Measurements from ENCODE around the gene HTR2C. TPM values are rescaled to one million over a fixed set of nuclear protein-coding genes. Genes with fewer than 3 reads are reported as not detected.

Gene HTR2C
- total and polyA plus RNA-seq, 10 of the 15 experiments (the other 5 are each of a cell fraction or from before 2014, with no cell fraction given) = 0.03 TPM; not detected in 9

DNA sequence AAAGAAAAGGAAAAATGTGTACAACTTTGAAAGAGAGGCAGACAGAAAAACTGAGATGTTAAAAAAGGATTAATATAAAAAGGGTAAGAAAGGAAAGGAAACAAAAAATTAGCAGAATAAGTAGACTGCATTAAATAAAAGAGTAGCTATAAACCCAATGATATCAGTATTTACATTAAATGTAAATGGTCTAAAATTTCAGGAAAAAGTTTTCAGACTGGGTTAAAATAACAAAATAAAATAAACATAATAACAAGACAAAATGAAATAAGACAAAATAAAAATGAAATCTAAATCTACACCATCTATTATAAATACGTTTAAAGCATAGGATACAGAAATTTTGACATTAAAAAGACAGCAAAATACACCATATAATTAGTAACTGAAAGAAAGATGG is 199.0 kb downstream of the HTR2C start:
- Histone ChIP-seq H3K4me2 (ENCODE audit: control insufficient read depth, insufficient read depth) (no peak overlapping the region), H3K27me3 (replicated peaks in 1 of 2; ENCODE audit: control insufficient read depth in 2 of 2, insufficient read depth in 2 of 2, low read length in 1 of 2) (no peaks in the 10 kb centered on the region), H4K20me1 (ENCODE audit: control insufficient read depth, insufficient read depth) (no peaks in the 10 kb centered on the region), H3K4me1 (ENCODE audit: control insufficient read depth, insufficient read depth, low read length) (no peaks in the 10 kb centered on the region), H3K4me3 (no peak overlapping the region), H3K9me3 (replicated peaks; ENCODE audit: control insufficient read depth, insufficient read depth, low read length) (no peaks in the 10 kb centered on the region), H3K27ac (ENCODE audit: control insufficient read depth, insufficient read depth) (no peak overlapping the region), H3K36me3 (ENCODE audit: control insufficient read depth in 2 of 2, insufficient read depth in 2 of 2, low read length in 1 of 2) (no peaks in the 10 kb centered on the region), H2AFZ (ENCODE audit: control insufficient read depth, low read depth, low read length) (no peak overlapping the region), H3K79me2 (ENCODE audit: control insufficient read depth, insufficient read depth, low read length) (no peaks in the 10 kb centered on the region), H3K9ac (ENCODE audit: control insufficient read depth, insufficient read depth, low read length) (no peak overlapping the region)
- 0% methylated on average over 1 of the region's 1 CpG for WGBS (ENCODE audit: insufficient coverage, insufficient replicate concordance, low lambda C conversion rate, missing lambda C conversion rate)
- BruUV-seq (replicated peaks) = no TSS peak
- ChIA-PET POLR2A (no interaction called here), RAD21 (ENCODE audit: unreplicated experiment) (no interaction called here), CTCF (no interaction called here), SMC1A (ENCODE audit: uncharacterized antibody, unreplicated experiment) (interaction anchor here (0.8 kb wide), 1 partner anchor 21 kb away, joined by 3 read pairs; no protein-coding TSS in a partner anchor)
- DNase-seq (ENCODE audit: low read depth, low spot score) (no peak), FAIRE-seq (no peak), ATAC-seq (no peak)
- TF ChIP-seq, protein P1, sequence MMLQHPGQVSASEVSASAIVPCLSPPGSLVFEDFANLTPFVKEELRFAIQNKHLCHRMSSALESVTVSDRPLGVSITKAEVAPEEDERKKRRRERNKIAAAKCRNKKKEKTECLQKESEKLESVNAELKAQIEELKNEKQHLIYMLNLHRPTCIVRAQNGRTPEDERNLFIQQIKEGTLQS (IDR thresholded peaks at IDR 0.05; ENCODE audit: borderline replicate concordance, extremely low read depth, low read depth, low read length) = no peak
- TF ChIP-seq POLR2AphosphoS5 (IDR thresholded peaks at IDR 0.05; ENCODE audit: low read length) (no peak), KLF5 (IDR thresholded peaks at IDR 0.05; ENCODE audit: partially characterized antibody) (no peak), POU2F2 (IDR thresholded peaks at IDR 0.05; ENCODE audit: borderline replicate concordance, low read depth, low read length) (no peak), STAT3 (IDR thresholded peaks at IDR 0.05; ENCODE audit: low read depth, low read length) (no peak), YY1 (IDR thresholded peaks at IDR 0.05; ENCODE audit: low read depth, low read length) (no peak)
- in situ Hi-C loops (cut with MboI) = no loop called here
- intact Hi-C loops (cut with micrococcal nuclease; ENCODE audit: unreplicated experiment) = no loop called here

DNA sequence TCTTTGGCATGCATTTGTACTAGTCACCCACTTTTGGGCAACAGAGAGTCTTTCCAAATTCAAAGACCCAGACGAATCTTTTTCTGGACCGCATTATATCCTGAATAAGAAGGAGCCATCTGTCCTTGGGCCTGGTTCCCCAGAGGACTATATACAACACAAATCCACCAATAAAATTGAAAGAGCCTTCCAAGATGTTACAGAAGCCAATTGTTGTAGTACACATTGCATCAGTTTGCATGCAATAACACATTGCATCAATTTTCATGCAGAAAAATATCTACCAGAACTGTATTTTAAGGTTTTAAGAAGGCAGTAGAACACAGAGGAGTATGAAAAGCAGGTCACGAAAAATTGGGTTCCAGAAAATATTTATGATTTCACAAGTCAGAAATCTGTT is 203.2 kb downstream of the HTR2C start:
- H3K9me3 ChIP-seq (replicated peaks; ENCODE audit: control insufficient read depth, insufficient read depth, low read length) = no peaks in the 10 kb centered on the region
- no peak overlapping the region for H3K4me3 ChIP-seq
- no peaks in the 10 kb centered on the region for H4K20me1 ChIP-seq (ENCODE audit: control insufficient read depth, insufficient read depth)
- ChIA-PET SMC1A (ENCODE audit: uncharacterized antibody, unreplicated experiment) (no interaction called here), POLR2A (no interaction called here), CTCF (no interaction called here), RAD21 (ENCODE audit: unreplicated experiment) (no interaction called here)
- in situ Hi-C loops (cut with MboI) = no loop called here
- no peaks in the 10 kb centered on the region for H3K27me3 ChIP-seq (replicated peaks in 1 of 2; ENCODE audit: control insufficient read depth in 2 of 2, insufficient read depth in 2 of 2, low read length in 1 of 2)
- H2AFZ ChIP-seq (ENCODE audit: control insufficient read depth, low read depth, low read length) = no peak overlapping the region
- no peak overlapping the region for H3K9ac ChIP-seq (ENCODE audit: control insufficient read depth, insufficient read depth, low read length)
- intact Hi-C loops (cut with micrococcal nuclease; ENCODE audit: unreplicated experiment) = no loop called here
- FAIRE-seq (no peak), DNase-seq (ENCODE audit: low read depth, low spot score) (no peak), ATAC-seq (no peak)
- H3K4me2 ChIP-seq (ENCODE audit: control insufficient read depth, insufficient read depth) = no peak overlapping the region
- no peaks in the 10 kb centered on the region for H3K36me3 ChIP-seq (ENCODE audit: control insufficient read depth in 2 of 2, insufficient read depth in 2 of 2, low read length in 1 of 2)
- H3K79me2 ChIP-seq (ENCODE audit: control insufficient read depth, insufficient read depth, low read length) = no peaks in the 10 kb centered on the region
- H3K4me1 ChIP-seq (ENCODE audit: control insufficient read depth, insufficient read depth, low read length) = no peaks in the 10 kb centered on the region
- no TSS peak for BruUV-seq (replicated peaks)
- 47% methylated on average over 3 of the region's 3 CpGs for WGBS (ENCODE audit: insufficient coverage, insufficient replicate concordance, low lambda C conversion rate, missing lambda C conversion rate)
- no peak overlapping the region for H3K27ac ChIP-seq (ENCODE audit: control insufficient read depth, insufficient read depth)
- TF ChIP-seq, protein P2, sequence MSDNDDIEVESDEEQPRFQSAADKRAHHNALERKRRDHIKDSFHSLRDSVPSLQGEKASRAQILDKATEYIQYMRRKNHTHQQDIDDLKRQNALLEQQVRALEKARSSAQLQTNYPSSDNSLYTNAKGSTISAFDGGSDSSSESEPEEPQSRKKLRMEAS (IDR thresholded peaks at IDR 0.05; ENCODE audit: low read depth, low read length) = no peak
- no peak for TF ChIP-seq ZNF622 (IDR thresholded peaks at IDR 0.05)
- TF ChIP-seq FOXK2 (IDR thresholded peaks at IDR 0.05) = no peak
- TF ChIP-seq SP1 (IDR thresholded peaks at IDR 0.05; ENCODE audit: low read depth, low read length) = no peak
- TF ChIP-seq, protein P3, sequence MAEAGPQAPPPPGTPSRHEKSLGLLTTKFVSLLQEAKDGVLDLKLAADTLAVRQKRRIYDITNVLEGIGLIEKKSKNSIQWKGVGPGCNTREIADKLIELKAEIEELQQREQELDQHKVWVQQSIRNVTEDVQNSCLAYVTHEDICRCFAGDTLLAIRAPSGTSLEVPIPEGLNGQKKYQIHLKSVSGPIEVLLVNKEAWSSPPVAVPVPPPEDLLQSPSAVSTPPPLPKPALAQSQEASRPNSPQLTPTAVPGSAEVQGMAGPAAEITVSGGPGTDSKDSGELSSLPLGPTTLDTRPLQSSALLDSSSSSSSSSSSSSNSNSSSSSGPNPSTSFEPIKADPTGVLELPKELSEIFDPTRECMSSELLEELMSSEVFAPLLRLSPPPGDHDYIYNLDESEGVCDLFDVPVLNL (IDR thresholded peaks at IDR 0.05; ENCODE audit: low read depth, low read length) = no peak
- TF ChIP-seq CREB1 (IDR thresholded peaks at IDR 0.05; ENCODE audit: low read depth) = no peak
- TF ChIP-seq POU2F2 (IDR thresholded peaks at IDR 0.05; ENCODE audit: borderline replicate concordance, low read depth, low read length) = no peak
- TF ChIP-seq, protein P4, sequence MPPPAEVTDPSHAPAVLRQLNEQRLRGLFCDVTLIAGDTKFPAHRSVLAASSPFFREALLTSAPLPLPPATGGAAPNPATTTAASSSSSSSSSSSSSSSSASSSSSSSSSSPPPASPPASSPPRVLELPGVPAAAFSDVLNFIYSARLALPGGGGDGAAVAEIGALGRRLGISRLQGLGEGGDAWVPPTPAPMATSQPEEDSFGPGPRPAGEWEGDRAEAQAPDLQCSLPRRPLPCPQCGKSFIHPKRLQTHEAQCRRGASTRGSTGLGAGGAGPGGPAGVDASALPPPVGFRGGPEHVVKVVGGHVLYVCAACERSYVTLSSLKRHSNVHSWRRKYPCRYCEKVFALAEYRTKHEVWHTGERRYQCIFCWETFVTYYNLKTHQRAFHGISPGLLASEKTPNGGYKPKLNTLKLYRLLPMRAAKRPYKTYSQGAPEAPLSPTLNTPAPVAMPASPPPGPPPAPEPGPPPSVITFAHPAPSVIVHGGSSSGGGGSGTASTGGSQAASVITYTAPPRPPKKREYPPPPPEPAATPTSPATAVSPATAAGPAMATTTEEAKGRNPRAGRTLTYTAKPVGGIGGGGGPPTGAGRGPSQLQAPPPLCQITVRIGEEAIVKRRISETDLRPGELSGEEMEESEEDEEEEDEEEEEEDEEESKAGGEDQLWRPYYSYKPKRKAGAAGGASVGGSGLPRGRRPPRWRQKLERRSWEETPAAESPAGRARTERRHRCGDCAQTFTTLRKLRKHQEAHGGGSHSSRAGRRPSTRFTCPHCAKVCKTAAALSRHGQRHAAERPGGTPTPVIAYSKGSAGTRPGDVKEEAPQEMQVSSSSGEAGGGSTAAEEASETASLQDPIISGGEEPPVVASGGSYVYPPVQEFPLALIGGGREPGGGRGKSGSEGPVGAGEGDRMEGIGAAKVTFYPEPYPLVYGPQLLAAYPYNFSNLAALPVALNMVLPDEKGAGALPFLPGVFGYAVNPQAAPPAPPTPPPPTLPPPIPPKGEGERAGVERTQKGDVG (CRISPR knock-in tag; IDR thresholded peaks at IDR 0.05) = no peak
- no peak for TF ChIP-seq MEF2B (IDR thresholded peaks at IDR 0.05; ENCODE audit: partially characterized antibody, poor library complexity, severe bottlenecking)
- TF ChIP-seq ZNF207 (IDR thresholded peaks at IDR 0.05; ENCODE audit: borderline replicate concordance) = no peak

Measured in GM12878 (cell line).